ENCODE results near the gene ROCK2. TPM values are rescaled to one million over a fixed set of nuclear protein-coding genes. Genes with fewer than 3 reads are reported as not detected.
"Not testable (repeated sequence)": the region's sequence is repeated elsewhere in the genome, so short reads cannot be mapped to it uniquely, and the experiment has no call there.

The ROCK2 gene
- total RNA-seq, 4 donors from 2014 or later = 18.0 to 34.8 (median 23.2) TPM

GRCh38 chr2:11336189-11336588 is 8.2 kb downstream of the ROCK2 start:
- DNase-seq (ENCODE audit: low spot score in 2 of 2) = no peak
- intact Hi-C loops (cut with DNase I; ENCODE audit: low total_unique reads) = no loop called here
- 88 to 100% methylated on average over 1 of the region's 1 CpG for WGBS, 2 donors
- no peak overlapping the region for H3K4me3 ChIP-seq (ENCODE audit: low read depth, poor library complexity, severe bottlenecking)
- TF ChIP-seq, protein P1, sequence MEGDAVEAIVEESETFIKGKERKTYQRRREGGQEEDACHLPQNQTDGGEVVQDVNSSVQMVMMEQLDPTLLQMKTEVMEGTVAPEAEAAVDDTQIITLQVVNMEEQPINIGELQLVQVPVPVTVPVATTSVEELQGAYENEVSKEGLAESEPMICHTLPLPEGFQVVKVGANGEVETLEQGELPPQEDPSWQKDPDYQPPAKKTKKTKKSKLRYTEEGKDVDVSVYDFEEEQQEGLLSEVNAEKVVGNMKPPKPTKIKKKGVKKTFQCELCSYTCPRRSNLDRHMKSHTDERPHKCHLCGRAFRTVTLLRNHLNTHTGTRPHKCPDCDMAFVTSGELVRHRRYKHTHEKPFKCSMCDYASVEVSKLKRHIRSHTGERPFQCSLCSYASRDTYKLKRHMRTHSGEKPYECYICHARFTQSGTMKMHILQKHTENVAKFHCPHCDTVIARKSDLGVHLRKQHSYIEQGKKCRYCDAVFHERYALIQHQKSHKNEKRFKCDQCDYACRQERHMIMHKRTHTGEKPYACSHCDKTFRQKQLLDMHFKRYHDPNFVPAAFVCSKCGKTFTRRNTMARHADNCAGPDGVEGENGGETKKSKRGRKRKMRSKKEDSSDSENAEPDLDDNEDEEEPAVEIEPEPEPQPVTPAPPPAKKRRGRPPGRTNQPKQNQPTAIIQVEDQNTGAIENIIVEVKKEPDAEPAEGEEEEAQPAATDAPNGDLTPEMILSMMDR (IDR thresholded peaks at IDR 0.05) = no peak
- no peak for TF ChIP-seq POLR2A (IDR thresholded peaks at IDR 0.05)

GRCh38 chr2:11333427-11334183 is 10.8 kb downstream of the ROCK2 start:
- TF ChIP-seq, protein P1 (IDR thresholded peaks at IDR 0.05) = no peak
- no peak for TF ChIP-seq POLR2A (IDR thresholded peaks at IDR 0.05)
- DNase-seq (ENCODE audit: low spot score in 2 of 2) = no peak
- H3K4me3 ChIP-seq (ENCODE audit: low read depth, poor library complexity, severe bottlenecking) = no peak overlapping the region
- 87 to 92% methylated on average over 2 of the region's 2 CpGs for WGBS, 2 donors
- intact Hi-C loops (cut with DNase I; ENCODE audit: low total_unique reads) = no loop called here

- no peak overlapping the region for H3K4me3 ChIP-seq (ENCODE audit: low read depth, poor library complexity, severe bottlenecking)
- intact Hi-C loops (cut with DNase I; ENCODE audit: low total_unique reads) = no loop called here
- DNase-seq (ENCODE audit: low spot score in 2 of 2) = no peak
- WGBS, 2 donors = 100% methylated on average over 1 of the region's 1 CpG
- TF ChIP-seq, protein P1 (IDR thresholded peaks at IDR 0.05) = no peak
- TF ChIP-seq POLR2A (IDR thresholded peaks at IDR 0.05) = no peak
These were observed 11.8 kb downstream of the ROCK2 start for GRCh38 chr2:11332596-11332995.

GRCh38 chr2:11330457-11331142 is 13.8 kb downstream of the ROCK2 start:
- intact Hi-C loops (cut with DNase I; ENCODE audit: low total_unique reads) = no loop called here
- TF ChIP-seq, protein P1 (IDR thresholded peaks at IDR 0.05) = no peak
- no peak for TF ChIP-seq POLR2A (IDR thresholded peaks at IDR 0.05)
- no peak overlapping the region for H3K4me3 ChIP-seq (ENCODE audit: low read depth, poor library complexity, severe bottlenecking)
- 17 to 32% methylated on average over 4 of the region's 4 CpGs for WGBS, 2 donors
- DNase-seq (ENCODE audit: low spot score in 2 of 2) = no peak

DNA sequence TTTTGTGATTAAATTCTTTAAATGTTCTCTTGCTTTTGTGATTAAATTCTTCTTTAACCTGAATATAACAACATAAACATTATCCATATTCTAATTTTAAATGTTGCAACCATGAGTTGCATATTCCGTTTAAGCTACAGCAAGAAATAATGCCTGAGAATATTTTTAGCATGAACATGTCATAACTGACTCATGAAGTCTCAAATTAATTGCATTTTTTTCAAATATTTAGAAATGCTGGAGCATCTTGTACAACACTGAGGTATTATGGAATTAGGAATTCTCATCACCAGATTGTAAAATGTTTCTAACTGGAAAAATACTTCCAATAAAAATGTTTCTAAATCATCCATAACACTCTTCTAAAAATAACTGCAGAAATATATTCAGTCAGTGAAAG is 14.7 kb downstream of the ROCK2 start:
- intact Hi-C loops (cut with DNase I; ENCODE audit: low total_unique reads) = no loop called here
- no peak for DNase-seq (ENCODE audit: low spot score in 2 of 2)
- no peak for TF ChIP-seq POLR2A (IDR thresholded peaks at IDR 0.05)
- TF ChIP-seq, protein P1 (IDR thresholded peaks at IDR 0.05) = no peak
- 10 to 16% methylated on average over 1 of the region's 1 CpG for WGBS, 2 donors
- no peak overlapping the region for H3K4me3 ChIP-seq (ENCODE audit: low read depth, poor library complexity, severe bottlenecking)

DNA sequence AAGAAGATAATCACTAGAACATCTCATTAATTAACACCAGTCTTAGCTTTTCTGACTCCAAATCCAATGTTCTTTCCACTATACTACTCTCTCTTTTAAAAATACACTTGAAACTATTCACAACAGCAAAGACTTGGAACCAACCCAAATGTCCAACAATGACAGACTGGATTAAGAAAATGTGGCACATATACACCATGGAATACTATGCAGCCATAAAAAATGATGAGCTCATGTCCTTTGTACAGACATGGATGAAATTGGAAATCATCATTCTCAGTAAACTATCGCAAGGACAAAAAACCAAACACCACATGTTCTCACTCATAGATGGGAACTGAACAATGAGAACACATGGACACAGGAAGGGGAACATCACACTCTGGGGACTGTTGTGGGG is 15.9 kb downstream of the ROCK2 start:
- DNase-seq (ENCODE audit: low spot score in 2 of 2); H3K4me3 ChIP-seq (ENCODE audit: low read depth, poor library complexity, severe bottlenecking); intact Hi-C loops (cut with DNase I; ENCODE audit: low total_unique reads): not testable (repeated sequence)
- 0 to 78% methylated on average over 1 of the region's 1 CpG for WGBS, 2 donors
